PC-3 (cell line): Measurements from ENCODE around the gene CSN1S1.

Experiments used
- CTCF ChIP-seq: fragments of 300-600 bp; sonication (generic); conservative IDR thresholded peaks from 2 replicates; pipeline ENCODE4 v1.5.1; 2017; ENCODE audit warnings: antibody characterized with exemption, low read depth, mild to moderate bottlenecking, low read length
- EZH2 ChIP-seq: fragments of 300-600 bp; sonication (generic); IDR thresholded peaks from one replicate; pipeline ENCODE4 v1.6.1; 2017; ENCODE audit warnings: antibody characterized with exemption, mild to moderate bottlenecking, low read length; ENCODE audit not compliant: unreplicated experiment
- EZH2phosphoT487 ChIP-seq: fragments of 300-600 bp; sonication (generic); IDR thresholded peaks from 2 replicates; pipeline ENCODE4 v1.6.1; 2018; ENCODE audit warnings: mild to moderate bottlenecking, antibody characterized with exemption, low read length, borderline replicate concordance

DNA sequence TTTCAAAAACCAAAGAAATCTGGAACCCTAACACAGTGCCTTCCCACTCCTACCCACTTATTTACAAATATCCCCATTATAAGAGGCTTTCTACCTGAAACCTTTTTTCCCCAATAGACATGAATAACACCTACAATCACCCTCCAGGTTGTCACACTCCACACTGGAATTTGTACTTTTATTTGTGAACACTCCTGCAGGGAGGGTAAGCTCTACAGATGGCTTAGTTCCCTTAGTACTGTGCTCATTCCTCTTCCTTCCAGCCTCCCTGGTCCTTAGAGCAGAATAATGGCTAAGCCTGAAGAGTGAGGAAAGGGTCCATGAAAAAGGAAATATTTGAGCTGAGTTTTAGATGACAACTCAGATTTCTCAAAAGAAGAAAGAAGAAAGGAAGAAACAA lies 48.7 kb upstream of the CSN1S1 start:
- TF ChIP-seq EZH2phosphoT487 (no peak), CTCF (no peak), EZH2 (no peak)
